Activated CD8-positive, alpha-beta memory T cell treated with anti-CD3 and anti-CD28 coated beads, Interleukin-2, amount 50 U/mL, for 1 hour (primary cell): ENCODE data around the gene CYP27B1.
A peak's percentile ranks its signal among the peaks of the same experiment; 100 is the strongest.

Experiments
- DNase-seq: peaks from one replicate; pipeline ENCODE4 v3.0.0-alpha.2; 2020; ENCODE audit errors: extremely low read depth

Gene CYP27B1

GRCh38 chr12:57765698-57766463 is 997 bp downstream of the CYP27B1 start:
- DNase-seq = no peak

GRCh38 chr12:57765003-57765697 is 1.7 kb downstream of the CYP27B1 start:
- DNase-seq = no peak

GRCh38 chr12:57764662-57765002 is 2.2 kb downstream of the CYP27B1 start:
- no peak for DNase-seq

- no peak for DNase-seq
Measured at GRCh38 chr12:57763881-57764661, 2.8 kb downstream of the CYP27B1 start.

GRCh38 chr12:57762463-57762862 is 4.4 kb downstream of the CYP27B1 start:
- no peak for DNase-seq

- no peak for DNase-seq
Measured at GRCh38 chr12:57761391-57761998, 5.4 kb downstream of the CYP27B1 start.

- no peak for DNase-seq
Measured at GRCh38 chr12:57760347-57760982, 6.4 kb downstream of the CYP27B1 start.

- no peak for DNase-seq
Measured at GRCh38 chr12:57759360-57759980, 7.4 kb downstream of the CYP27B1 start.

- DNase-seq = no peak
Measured at GRCh38 chr12:57758552-57759359, 8.1 kb downstream of the CYP27B1 start.

- DNase-seq = no peak
Measured at GRCh38 chr12:57757771-57758170, 9.1 kb downstream of the CYP27B1 start.

GRCh38 chr12:57756406-57757341 is 10.2 kb downstream of the CYP27B1 start:
- DNase-seq = no peak

- DNase-seq = no peak
Measured at GRCh38 chr12:57755454-57756372, 11.2 kb downstream of the CYP27B1 start.

GRCh38 chr12:57755194-57755453 is 11.8 kb downstream of the CYP27B1 start:
- DNase-seq = no peak

GRCh38 chr12:57754411-57755193 is 12.3 kb downstream of the CYP27B1 start, which contains the start of gene MARCHF9:
Gene MARCHF9 (plus strand): TSS chr12:57755103. CDS start chr12:57755529, 426 bp downstream.
- DNase-seq = peak; percentile 74

GRCh38 chr12:57753756-57754337 is 13.0 kb downstream of the CYP27B1 start:
- DNase-seq = no peak

GRCh38 chr12:57752668-57753000 is 14.2 kb downstream of the CYP27B1 start:
- DNase-seq = no peak
